OCI-LY3 (cell line): ENCODE measurements around the gene SH2B3.
A peak's percentile ranks its signal among the peaks of the same experiment; 100 is the strongest.

Experiments
- H2AFZ ChIP-seq: fragments of 200-600, 300-600 bp; shearing (Covaris generic); 2 replicates; pipeline ENCODE4 v1.6.0; 2014; ENCODE audit warnings: antibody characterized with exemption, low read depth, low read length
- H3K27ac ChIP-seq: fragments of 200-600, 300-600 bp; sonication (generic); 2 replicates; pipeline ENCODE4 v1.5.1; 2014; ENCODE audit warnings: mild to moderate bottlenecking, low read length, moderate library complexity, mixed read lengths
- H3K27me3 ChIP-seq: fragments of 200-600, 300-600 bp; sonication (generic); 2 replicates; pipeline ENCODE4 v1.6.1; 2014; ENCODE audit warnings: low read depth, low read length, mixed read lengths
- H3K36me3 ChIP-seq: fragments of 200-600, 300-600 bp; sonication (generic); replicated peaks from 2 replicates; pipeline ENCODE3; 2014; ENCODE audit warnings: low read depth, low read length, mixed read lengths
- H3K4me1 ChIP-seq: fragments of 300-600, 200-600 bp; sonication (generic); 2 replicates; pipeline ENCODE4 v1.6.1; 2014; ENCODE audit warnings: low read length, mixed read lengths
- H3K4me2 ChIP-seq: fragments of 200-600, 300-600 bp; sonication (generic); 2 replicates; pipeline ENCODE4 v1.6.1; 2014; ENCODE audit warnings: low read length, mixed read lengths
- H3K4me3 ChIP-seq: fragments of 300-600, 200-600 bp; sonication (generic); 2 replicates; pipeline ENCODE4 v1.5.1; 2014; ENCODE audit warnings: antibody characterized with exemption, mild to moderate bottlenecking, low read length, moderate library complexity
- H3K79me2 ChIP-seq: fragments of 300-600, 200-600 bp; shearing (Covaris generic); 2 replicates; pipeline ENCODE4 v1.6.1; 2014; ENCODE audit warnings: mild to moderate bottlenecking, low read length, mixed read lengths
- H3K9ac ChIP-seq: fragments of 300-600, 200-600 bp; shearing (Covaris generic); 2 replicates; pipeline ENCODE4 v1.6.0; 2014; ENCODE audit warnings: mild to moderate bottlenecking, low read length, moderate library complexity
- H3K9me3 ChIP-seq: fragments of 200-600, 300-600 bp; shearing (Covaris generic); 2 replicates; pipeline ENCODE4 v1.6.1; 2014; ENCODE audit warnings: low read length, mixed read lengths; ENCODE audit not compliant: insufficient read depth
- H4K20me1 ChIP-seq: fragments of 200-600, 300-600 bp; sonication (generic); 2 replicates; pipeline ENCODE4 v1.6.1; 2016; ENCODE audit warnings: low read length, mixed read lengths; ENCODE audit not compliant: insufficient read depth
- CTCF ChIP-seq: fragments of 200-600, 300-600 bp; sonication (generic); IDR thresholded peaks from 2 replicates; pipeline ENCODE4 v1.5.1; 2014; ENCODE audit warnings: antibody characterized with exemption, low read length, low read depth
- EZH2phosphoT487 ChIP-seq: fragments of 200-600 bp; shearing (Covaris generic); IDR thresholded peaks from 2 replicates; pipeline ENCODE4 v1.6.1; 2018; ENCODE audit warnings: antibody characterized with exemption, mixed run types, low read depth

Gene SH2B3

GRCh38 chr12:111469401-111469800 lies 63.7 kb downstream of the SH2B3 start:
- Histone ChIP-seq H3K4me2 (no peak overlapping the region), H3K79me2 (no peaks in the 10 kb centered on the region), H3K27ac (no peak overlapping the region), H3K9ac (no peak overlapping the region), H3K4me1 (no peaks in the 10 kb centered on the region), H3K9me3 (no peaks in the 10 kb centered on the region), H3K36me3 (peaks cover 30% of the 10 kb centered on the region), H4K20me1 (no peaks in the 10 kb centered on the region), H3K27me3 (no peaks in the 10 kb centered on the region), H3K4me3 (no peak overlapping the region), H2AFZ (no peak overlapping the region)
- TF ChIP-seq EZH2phosphoT487 (no peak), CTCF (no peak)

- H3K36me3 ChIP-seq = peaks cover 39% of the 10 kb centered on the region
- no peaks in the 10 kb centered on the region for H4K20me1 ChIP-seq
- H3K9me3 ChIP-seq = no peaks in the 10 kb centered on the region
- H3K9ac ChIP-seq = no peak overlapping the region
- no peak overlapping the region for H3K4me2 ChIP-seq
- H3K27ac ChIP-seq = no peak overlapping the region
- no peak overlapping the region for H2AFZ ChIP-seq
- no peak overlapping the region for H3K4me3 ChIP-seq
- H3K27me3 ChIP-seq = no peaks in the 10 kb centered on the region
- no peaks in the 10 kb centered on the region for H3K79me2 ChIP-seq
- no peaks in the 10 kb centered on the region for H3K4me1 ChIP-seq
- TF ChIP-seq CTCF (no peak), EZH2phosphoT487 (no peak)
These were observed 65.5 kb downstream of the SH2B3 start for GRCh38 chr12:111471236-111471635.

- Histone ChIP-seq H3K27ac (no peak overlapping the region), H4K20me1 (no peaks in the 10 kb centered on the region), H3K79me2 (no peaks in the 10 kb centered on the region), H3K9ac (no peak overlapping the region), H3K27me3 (no peaks in the 10 kb centered on the region), H3K4me2 (no peak overlapping the region), H3K36me3 (peaks cover 29% of the 10 kb centered on the region), H2AFZ (no peak overlapping the region), H3K4me3 (no peak overlapping the region), H3K4me1 (no peaks in the 10 kb centered on the region), H3K9me3 (no peaks in the 10 kb centered on the region)
- TF ChIP-seq CTCF = peak; percentile 38
- no peak for TF ChIP-seq EZH2phosphoT487
These were observed 76.7 kb downstream of the SH2B3 start for GRCh38 chr12:111482462-111482861.

GRCh38 chr12:111488271-111488670 lies 82.5 kb downstream of the SH2B3 start:
- H3K27ac ChIP-seq = no peak overlapping the region
- H3K9ac ChIP-seq = no peak overlapping the region
- H3K9me3 ChIP-seq = no peaks in the 10 kb centered on the region
- H3K4me2 ChIP-seq = no peak overlapping the region
- H3K79me2 ChIP-seq = no peaks in the 10 kb centered on the region
- peaks cover 39% of the 10 kb centered on the region for H3K36me3 ChIP-seq
- H3K4me3 ChIP-seq = no peak overlapping the region
- H2AFZ ChIP-seq = no peak overlapping the region
- H3K27me3 ChIP-seq = no peaks in the 10 kb centered on the region
- H3K4me1 ChIP-seq = no peaks in the 10 kb centered on the region
- no peaks in the 10 kb centered on the region for H4K20me1 ChIP-seq
- no peak for TF ChIP-seq EZH2phosphoT487
- no peak for TF ChIP-seq CTCF
